K562 (cell line): ENCODE results near the gene PTH2. TPM values are rescaled to one million over a fixed set of nuclear protein-coding genes. Genes with fewer than 3 reads are reported as not detected.

Experiments used
- ETS1 ChIP-seq: conservative IDR thresholded peaks from 2 replicates; pipeline ENCODE4 v1.6.1; 2011; ENCODE audit warnings: low read depth, mild to moderate bottlenecking, low read length; ENCODE audit not compliant: control insufficient read depth
- GABPB1 ChIP-seq: sonication (generic); formaldehyde crosslinking; IDR thresholded peaks from 2 replicates; pipeline ENCODE4 v1.8.0; 2022; ENCODE audit warnings: mild to moderate bottlenecking, missing genetic modification reagents
- GABPB2 ChIP-seq: fragments of 250-450 bp; sonication (Bioruptor Pico); conservative IDR thresholded peaks from 2 replicates; pipeline ENCODE4 v1.5.1; 2021; ENCODE audit warnings: mild to moderate bottlenecking
- HCFC1 ChIP-seq: IDR thresholded peaks from 2 replicates; pipeline ENCODE4 v1.6.1; 2012; ENCODE audit warnings: low read depth, low read length, improper control_type of control experiment
- KLF1 ChIP-seq: fragments of 450-650 bp; IDR thresholded peaks from 2 replicates; pipeline ENCODE4 v1.6.1; 2016; ENCODE audit warnings: missing genetic modification characterization, missing compliant biosample characterization
- MNT ChIP-seq, 2 experiments: fragments of 450-650 bp; conservative IDR thresholded peaks; 2 replicates each; pipeline ENCODE4 v1.6.1; 2017; ENCODE audit warnings: mild to moderate bottlenecking in 2 of 2, moderate library complexity in 2 of 2
- MTA1 ChIP-seq: fragments of 450-650 bp; IDR thresholded peaks from 2 replicates; pipeline ENCODE4 v1.6.1; 2017; ENCODE audit warnings: borderline replicate concordance
- NFIC ChIP-seq: fragments of 450-650 bp; IDR thresholded peaks from 2 replicates; pipeline ENCODE4 v1.6.1; 2017; ENCODE audit warnings: mild to moderate bottlenecking, inconsistent platforms
- PHF21A ChIP-seq: fragments of 450-650 bp; IDR thresholded peaks from 2 replicates; pipeline ENCODE4 v1.6.1; 2017; ENCODE audit warnings: low read depth, borderline replicate concordance
- THAP12 ChIP-seq: fragments of 250-450 bp; sonication (Bioruptor Pico); IDR thresholded peaks from 2 replicates; pipeline ENCODE4 v1.9.0; 2021; ENCODE audit warnings: mild to moderate bottlenecking, inconsistent platforms
- VEZF1 ChIP-seq: fragments of 200-800 bp; sonication (Bioruptor generic); IDR thresholded peaks from 2 replicates; pipeline ENCODE4 v1.6.1; 2017; ENCODE audit warnings: missing genetic modification characterization, missing compliant biosample characterization
- ZBTB43 ChIP-seq: sonication (generic); formaldehyde crosslinking; IDR thresholded peaks from 2 replicates; pipeline ENCODE4 v1.8.0; 2023; ENCODE audit warnings: mild to moderate bottlenecking, missing genetic modification reagents
- ZBTB5 ChIP-seq: fragments of 450-650 bp; IDR thresholded peaks from 2 replicates; pipeline ENCODE4 v1.6.1; 2017; ENCODE audit warnings: antibody characterized with exemption
- ZKSCAN1 ChIP-seq: fragments of 150-350 bp; IDR thresholded peaks from 2 replicates; pipeline ENCODE4 v1.6.1; 2016; ENCODE audit warnings: low read depth, low read length
- ZNF384 ChIP-seq: IDR thresholded peaks from 2 replicates; pipeline ENCODE4 v1.6.1; 2012; ENCODE audit warnings: low read depth, low read length, improper control_type of control experiment
- ZNF444 ChIP-seq: fragments of 250-450 bp; sonication (Bioruptor Pico); IDR thresholded peaks from 2 replicates; pipeline ENCODE4 v1.4.0; 2020; ENCODE audit warnings: mild to moderate bottlenecking, moderate library complexity
- ZNF586 ChIP-seq: fragments of 450-650 bp; formaldehyde crosslinking; conservative IDR thresholded peaks from 2 replicates; pipeline ENCODE4 v1.4.0; 2020; ENCODE audit warnings: mild to moderate bottlenecking, moderate library complexity
- ZNF695 ChIP-seq: fragments of 450-650 bp; formaldehyde crosslinking; IDR thresholded peaks from 2 replicates; pipeline ENCODE4 v1.4.0; 2020; ENCODE audit warnings: mild to moderate bottlenecking, moderate library complexity
- polyA plus RNA-seq, 8 experiments: library from polyadenylated mRNA; depleted of rRNA in 4 of 8; stranded (reverse) in 5 of 8; unstranded in 3 of 8; fragments of >200 nt; fragmentation: Nextera tagmentation in 2 of 8; fragmentation: Illumina TruSeq in 1 of 8; extraction: Ambion mirVana in 2 of 8; extraction: Trizol in 1 of 8; gene quantifications; 2 replicates each; pipeline versions ENCODE4 v1.2.1 to v1.2.3, GENCODE V29; 2011 to 2014; ENCODE audit warnings: inconsistent platforms in 1 of 8, missing spikeins in 1 of 8
- total RNA-seq, 7 experiments: library from RNA; depleted of rRNA in 6 of 7; stranded (reverse); fragments of >200 nt in 6 of 7; fragmentation: Illumina TruSeq in 2 of 7; extraction: Trizol in 2 of 7; gene quantifications; 2 replicates each; pipeline versions ENCODE4 v1.2.1 to v1.2.3, GENCODE V29; 2011 to 2021; ENCODE audit warnings: low replicate concordance in 1 of 7

The PTH2 gene
- total and polyA plus RNA-seq, 9 of the 15 experiments (the other 6 are each of a cell fraction or from before 2014, with no cell fraction given), result 1.3 TPM; not detected in 8

- TF ChIP-seq ZBTB5 (0 out of 2 replicates have a peak, but pooled peaks have one; percentile 29), HCFC1 (peak; percentile 42), NFIC (no peak), VEZF1 (CRISPR knock-in tag) (peak; percentile 71), ZKSCAN1 (0 out of 2 replicates have a peak, but pooled peaks have one; percentile 29), MTA1 (peak; percentile 35; the same call in 1 of the 2 replicates), KLF1 (tag) (peak; percentile 90), THAP12 (CRISPR knock-in tag) (no peak), ZNF384 (peak; percentile 16; the same call in 1 of the 2 replicates), ZNF586 (no peak), PHF21A (no peak), GABPB2 (CRISPR knock-in tag) (no peak), ETS1 (peak; percentile 49), ZBTB43 (CRISPR knock-in tag) (no peak), GABPB1 (CRISPR knock-in tag) (peak; percentile 63), ZNF444 (no peak), ZNF695 (CRISPR knock-in tag) (no peak), MNT (conservative IDR thresholded peaks at IDR 0.05) (peak in 1 of 2 experiments; percentile 46; a peak in 1 of 4 replicates)
These were observed 702 bp downstream of the PTH2 start (continued) for GRCh38 chr19:49422407-49423070.
